ENCODE measurements around the gene TTC9.

TTC9 gene

GRCh38 chr14:70665448-70666360 is 24.0 kb downstream of the TTC9 start:
- no peaks in the 10 kb centered on the region for H3K4me1 ChIP-seq
- no peak overlapping the region for H3K9ac ChIP-seq
- no peaks in the 10 kb centered on the region for H3K27me3 ChIP-seq (ENCODE audit: control insufficient read depth, insufficient read depth, low read length)
- H3K4me3 ChIP-seq (ENCODE audit: low read depth, low read length), result peak overlapping the region; percentile 22
- H3K9me3 ChIP-seq (ENCODE audit: control insufficient read depth, low read length), result no peaks in the 10 kb centered on the region
- H2AFZ ChIP-seq, result peak overlapping the region; percentile 65
- TF ChIP-seq CTCF (IDR thresholded peaks at IDR 0.05), result no peak
- H3K4me2 ChIP-seq (ENCODE audit: low read length), result peak overlapping the region; percentile 42
- no peaks in the 10 kb centered on the region for H3K36me3 ChIP-seq (ENCODE audit: control insufficient read depth, insufficient read depth, low read length)
- no peaks in the 10 kb centered on the region for H3K79me2 ChIP-seq
- H3K27ac ChIP-seq, result no peak overlapping the region

- no peak overlapping the region for H2AFZ ChIP-seq
- no peak overlapping the region for H3K9ac ChIP-seq
- no peaks in the 10 kb centered on the region for H3K36me3 ChIP-seq (ENCODE audit: control insufficient read depth, insufficient read depth, low read length)
- no peaks in the 10 kb centered on the region for H3K9me3 ChIP-seq (ENCODE audit: control insufficient read depth, low read length)
- H3K27me3 ChIP-seq (ENCODE audit: control insufficient read depth, insufficient read depth, low read length), result no peaks in the 10 kb centered on the region
- H3K4me2 ChIP-seq (ENCODE audit: low read length), result no peak overlapping the region
- H3K79me2 ChIP-seq, result no peaks in the 10 kb centered on the region
- no peak overlapping the region for H3K4me3 ChIP-seq (ENCODE audit: low read depth, low read length)
- no peak for TF ChIP-seq CTCF (IDR thresholded peaks at IDR 0.05)
- H3K4me1 ChIP-seq, result no peaks in the 10 kb centered on the region
- H3K27ac ChIP-seq, result no peak overlapping the region
These were observed 24.6 kb downstream of the TTC9 start for GRCh38 chr14:70666361-70666686.

GRCh38 chr14:70670992-70671651 is 29.4 kb downstream of the TTC9 start:
- H2AFZ ChIP-seq, result no peak overlapping the region
- no peak overlapping the region for H3K9ac ChIP-seq
- H3K4me2 ChIP-seq (ENCODE audit: low read length), result no peak overlapping the region
- no peaks in the 10 kb centered on the region for H3K27me3 ChIP-seq (ENCODE audit: control insufficient read depth, insufficient read depth, low read length)
- no peaks in the 10 kb centered on the region for H3K36me3 ChIP-seq (ENCODE audit: control insufficient read depth, insufficient read depth, low read length)
- no peaks in the 10 kb centered on the region for H3K4me1 ChIP-seq
- H3K79me2 ChIP-seq, result no peaks in the 10 kb centered on the region
- H3K9me3 ChIP-seq (ENCODE audit: control insufficient read depth, low read length), result no peaks in the 10 kb centered on the region
- TF ChIP-seq CTCF (IDR thresholded peaks at IDR 0.05), result no peak
- no peak overlapping the region for H3K4me3 ChIP-seq (ENCODE audit: low read depth, low read length)
- H3K27ac ChIP-seq, result no peak overlapping the region

- no peaks in the 10 kb centered on the region for H3K4me1 ChIP-seq
- no peaks in the 10 kb centered on the region for H3K9me3 ChIP-seq (ENCODE audit: control insufficient read depth, low read length)
- H3K9ac ChIP-seq, result no peak overlapping the region
- H3K27ac ChIP-seq, result no peak overlapping the region
- no peaks in the 10 kb centered on the region for H3K79me2 ChIP-seq
- no peak overlapping the region for H2AFZ ChIP-seq
- H3K4me3 ChIP-seq (ENCODE audit: low read depth, low read length), result no peak overlapping the region
- no peak for TF ChIP-seq CTCF (IDR thresholded peaks at IDR 0.05)
- H3K4me2 ChIP-seq (ENCODE audit: low read length), result no peak overlapping the region
- no peaks in the 10 kb centered on the region for H3K36me3 ChIP-seq (ENCODE audit: control insufficient read depth, insufficient read depth, low read length)
- H3K27me3 ChIP-seq (ENCODE audit: control insufficient read depth, insufficient read depth, low read length), result no peaks in the 10 kb centered on the region
These were observed 30.2 kb downstream of the TTC9 start for GRCh38 chr14:70671652-70672644.
